GM10248 (cell line): ENCODE data around the gene RNASE8.

Experiments used
- CTCF ChIA-PET: fragments of 300-600 bp; sonication (Branson Sonifier 250); formaldehyde crosslinking; extraction: SDS; loops from one replicate; lab custom pipeline; 2021; ENCODE audit warnings: antibody characterized with exemption; lab: Yijun Ruan, JAX
- POLR2A ChIA-PET: fragments of 350-650 bp; sonication (Branson Sonifier 250); formaldehyde crosslinking; extraction: SDS; loops from one replicate; lab custom pipeline; 2020; ENCODE audit warnings: antibody characterized with exemption; lab: Yijun Ruan, JAX
- DNase-seq: peaks from one replicate; pipeline ENCODE4 v3.0.0; 2012; ENCODE audit errors: extremely low spot score
- TF ChIP-seq, protein P1 (sequence below): IDR thresholded peaks from 2 replicates; pipeline ENCODE4 v1.5.1; 2012; ENCODE audit warnings: mild to moderate bottlenecking, low read depth; ENCODE audit errors: extremely low read depth, missing control alignments, control extremely low read depth

RNASE8 gene

DNA sequence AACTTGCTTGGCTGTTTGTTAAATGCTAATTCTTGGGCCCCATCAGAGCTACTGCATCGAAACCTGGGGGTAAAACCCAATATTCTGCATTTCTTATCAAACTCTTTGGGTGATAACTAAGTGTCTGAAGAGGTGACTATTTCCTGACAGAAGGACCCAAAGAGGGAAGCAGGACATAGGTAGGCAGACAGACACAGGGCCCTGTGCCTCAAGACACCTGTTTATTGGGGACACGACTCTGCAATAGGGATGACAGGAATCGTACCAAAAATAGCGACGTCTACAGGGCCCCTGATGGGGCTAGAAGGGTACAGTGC, 32.2 kb downstream of the RNASE8 start:
- POLR2A ChIA-PET, result no interaction called here
- no peak for DNase-seq
- TF ChIP-seq, protein P1, sequence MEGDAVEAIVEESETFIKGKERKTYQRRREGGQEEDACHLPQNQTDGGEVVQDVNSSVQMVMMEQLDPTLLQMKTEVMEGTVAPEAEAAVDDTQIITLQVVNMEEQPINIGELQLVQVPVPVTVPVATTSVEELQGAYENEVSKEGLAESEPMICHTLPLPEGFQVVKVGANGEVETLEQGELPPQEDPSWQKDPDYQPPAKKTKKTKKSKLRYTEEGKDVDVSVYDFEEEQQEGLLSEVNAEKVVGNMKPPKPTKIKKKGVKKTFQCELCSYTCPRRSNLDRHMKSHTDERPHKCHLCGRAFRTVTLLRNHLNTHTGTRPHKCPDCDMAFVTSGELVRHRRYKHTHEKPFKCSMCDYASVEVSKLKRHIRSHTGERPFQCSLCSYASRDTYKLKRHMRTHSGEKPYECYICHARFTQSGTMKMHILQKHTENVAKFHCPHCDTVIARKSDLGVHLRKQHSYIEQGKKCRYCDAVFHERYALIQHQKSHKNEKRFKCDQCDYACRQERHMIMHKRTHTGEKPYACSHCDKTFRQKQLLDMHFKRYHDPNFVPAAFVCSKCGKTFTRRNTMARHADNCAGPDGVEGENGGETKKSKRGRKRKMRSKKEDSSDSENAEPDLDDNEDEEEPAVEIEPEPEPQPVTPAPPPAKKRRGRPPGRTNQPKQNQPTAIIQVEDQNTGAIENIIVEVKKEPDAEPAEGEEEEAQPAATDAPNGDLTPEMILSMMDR, result no peak
- CTCF ChIA-PET, result interaction anchor here (0.8 to 5.7 kb wide), 11 partner anchors 11 to 467 kb away, joined by 3 to 62 read pairs (median 6); partner anchors contain the start of genes ARHGEF40 and TMEM253

DNA sequence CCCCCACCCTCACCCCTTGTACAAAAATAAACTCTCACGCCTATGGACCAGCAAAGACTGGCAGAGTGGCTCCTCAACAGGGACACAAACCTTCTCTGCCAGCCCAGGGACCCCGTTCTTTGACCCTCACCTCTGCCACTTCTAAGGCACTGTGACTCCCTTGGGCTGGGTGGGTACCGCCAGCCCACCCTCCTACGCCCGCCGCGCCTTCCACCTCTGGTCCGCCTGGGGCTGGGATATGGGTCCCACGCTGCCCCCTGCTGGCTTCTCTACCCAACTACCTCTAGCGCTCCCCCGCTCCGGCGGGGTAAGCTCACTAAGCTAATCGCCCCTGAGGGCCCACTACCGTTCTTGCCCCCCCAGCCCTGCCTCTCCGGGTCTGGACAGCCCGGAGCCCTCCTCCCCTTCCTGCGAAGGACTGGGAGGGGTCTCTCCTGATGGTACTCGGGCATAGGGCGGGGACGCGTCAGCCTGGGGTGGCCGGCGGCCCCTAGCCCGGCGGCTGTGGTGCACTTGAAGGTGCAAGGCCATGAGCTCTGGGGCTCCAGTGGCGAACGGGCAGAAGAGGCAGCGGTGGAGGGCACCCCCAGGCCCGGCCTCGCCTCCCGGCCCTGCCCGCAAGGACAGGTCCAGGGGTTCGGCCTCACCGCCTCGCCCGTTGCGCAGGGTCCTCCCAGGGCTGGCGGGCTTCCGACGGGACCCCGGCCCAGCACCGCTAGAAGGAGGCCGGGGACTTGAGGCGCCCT, 32.7 kb downstream of the RNASE8 start:
- POLR2A ChIA-PET, result no interaction called here
- no peak for DNase-seq

DNA sequence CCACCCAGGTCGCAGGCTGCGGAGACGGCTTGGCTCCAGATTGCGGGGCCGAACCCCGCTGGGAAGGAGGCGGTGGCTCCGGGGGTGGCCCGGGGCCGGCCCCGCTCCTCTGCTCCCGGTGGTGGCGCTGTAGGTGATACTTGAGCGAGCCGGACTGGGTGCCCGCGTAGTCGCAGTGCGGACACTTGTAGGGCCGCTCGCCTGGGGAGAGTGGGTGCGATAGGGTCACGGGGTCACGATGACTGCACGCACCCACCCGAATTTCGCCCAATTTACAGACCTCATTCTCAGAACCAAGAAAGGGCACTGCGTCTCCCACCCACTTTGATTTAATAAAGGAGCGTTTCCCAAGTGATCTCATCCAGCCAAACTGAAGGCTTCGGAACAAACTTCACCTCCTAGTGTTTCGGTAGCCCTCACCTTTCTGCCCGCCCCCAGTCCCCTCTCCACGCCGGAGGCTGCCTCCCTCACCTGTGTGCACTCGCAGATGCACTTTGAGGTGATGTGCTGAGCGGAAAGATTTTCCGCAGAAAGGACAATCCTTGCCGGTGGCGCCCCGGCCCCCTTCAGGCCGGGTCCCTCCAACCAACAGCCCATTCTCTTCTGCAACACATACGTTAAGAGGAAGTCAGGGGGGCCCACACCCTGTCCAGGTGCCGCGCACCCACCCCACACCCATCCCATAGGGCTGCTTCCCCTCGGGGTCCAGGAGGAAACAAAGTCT, 33.5 kb downstream of the RNASE8 start:
- TF ChIP-seq, protein P1, result no peak
- DNase-seq, result no peak
- ChIA-PET POLR2A (no interaction called here), CTCF (interaction anchor here (0.8 to 7.8 kb wide), 20 partner anchors 9 to 436 kb away, joined by 3 to 228 read pairs (median 11); partner anchors contain the start of genes ARHGEF40, RNASE8 and TMEM253)

More for the DNA sequence above, 32.7 kb downstream of the RNASE8 start:
- TF ChIP-seq, protein P1, result peak; percentile 38
- CTCF ChIA-PET, result interaction anchor here (0.8 to 5.7 kb wide), 9 partner anchors 10 to 79 kb away, joined by 3 to 62 read pairs (median 7); partner anchors contain the start of genes ARHGEF40 and TMEM253

DNA sequence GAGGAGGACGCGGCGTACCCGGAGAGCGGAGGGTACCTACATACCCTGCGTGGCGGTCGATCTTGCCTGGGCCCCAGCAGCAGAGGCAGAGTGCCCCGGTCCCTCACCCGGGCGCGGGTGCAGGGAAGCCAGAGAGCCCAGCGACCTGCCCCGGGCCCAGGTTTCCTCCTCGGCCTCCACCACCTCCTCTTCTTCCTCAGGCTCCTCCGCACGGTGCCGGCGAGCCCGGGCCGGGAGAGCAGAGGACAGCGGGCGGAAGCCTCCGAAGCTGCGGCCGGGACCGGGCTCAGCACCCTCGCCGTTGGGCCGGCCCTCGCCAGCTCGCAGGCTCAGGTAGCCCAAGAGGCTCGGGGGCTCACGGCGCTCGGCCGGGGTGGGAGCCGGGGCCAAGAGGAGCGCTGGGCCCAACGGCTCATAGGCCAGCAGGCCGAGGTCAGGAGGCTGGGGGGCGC, 34.2 kb downstream of the RNASE8 start:
- ChIA-PET CTCF (interaction anchor here (0.7 to 7.8 kb wide), 33 partner anchors 12 to 435 kb away, joined by 3 to 228 read pairs (median 7); partner anchors contain the start of genes ARHGEF40, EDDM3A, RNASE8 and TMEM253), POLR2A (interaction anchor here (0.6 kb wide), 1 partner anchor 12 kb away, joined by 3 read pairs; no protein-coding TSS in a partner anchor)
- no peak for DNase-seq
- TF ChIP-seq, protein P1, result no peak

DNA sequence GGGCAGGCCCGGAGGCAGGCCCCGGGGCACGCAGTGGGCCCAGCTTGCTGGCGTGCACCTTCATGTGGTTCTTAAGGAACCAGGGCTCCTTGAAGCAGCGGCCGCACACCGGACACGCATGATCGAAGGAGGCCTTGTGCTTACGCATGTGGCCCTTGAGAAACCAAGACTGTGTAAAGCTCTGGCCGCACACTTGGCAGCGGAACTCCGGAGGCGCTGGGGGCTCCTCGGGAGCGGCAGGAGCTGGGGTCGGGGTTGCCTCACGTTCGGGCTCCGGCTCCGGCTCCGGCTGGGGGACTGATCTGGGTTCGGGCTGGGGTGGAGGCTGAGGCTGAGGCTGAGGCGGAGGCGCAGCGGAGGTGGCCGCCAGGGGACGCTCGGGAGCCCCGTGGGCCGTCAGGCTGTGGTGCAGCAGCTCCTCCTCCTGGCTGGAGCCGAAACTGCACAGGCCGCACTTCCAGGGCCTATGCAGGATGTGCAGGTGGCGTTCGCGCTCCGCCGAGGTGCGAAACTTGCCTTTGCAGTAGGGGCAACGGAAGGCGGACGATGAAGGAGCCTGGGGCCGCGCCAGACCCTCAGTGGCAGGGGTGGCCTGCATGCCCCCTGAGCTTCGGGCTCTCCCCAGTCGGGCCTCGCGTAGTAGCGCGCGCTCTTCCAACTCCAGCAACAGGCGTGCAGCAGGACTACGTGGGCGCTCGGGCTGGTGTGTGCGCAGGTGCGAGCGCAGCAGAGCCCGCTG, 34.8 kb downstream of the RNASE8 start:
- POLR2A ChIA-PET, result interaction anchor here (0.6 kb wide), 1 partner anchor 12 kb away, joined by 3 read pairs; no protein-coding TSS in a partner anchor
- TF ChIP-seq, protein P1, result peak; percentile 100
- CTCF ChIA-PET, result interaction anchor here (0.7 to 7.8 kb wide), 34 partner anchors 12 to 435 kb away, joined by 3 to 228 read pairs (median 6); partner anchors contain the start of genes ARHGEF40, EDDM3A, RNASE8 and TMEM253
- peak; percentile 92 for DNase-seq

DNA sequence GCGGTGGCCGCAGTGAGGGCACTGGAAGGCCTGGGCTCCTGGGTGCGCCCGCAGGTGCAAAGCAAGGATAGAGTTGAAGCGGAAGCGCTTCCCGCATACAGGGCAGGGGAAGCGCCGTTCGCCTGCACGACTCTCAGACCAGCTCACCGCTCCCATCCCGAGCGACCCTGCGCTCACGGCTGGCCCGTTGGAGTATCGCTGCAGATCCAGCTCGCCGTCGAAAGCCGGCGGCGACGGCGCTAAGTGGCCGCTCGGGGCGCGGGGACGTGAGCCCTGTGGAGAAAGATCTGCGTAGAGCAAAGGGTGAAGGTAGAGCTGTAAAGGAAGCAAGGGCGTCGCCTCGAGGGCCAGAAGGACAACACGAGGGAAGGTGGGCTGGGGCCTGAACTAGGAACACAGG, 35.4 kb downstream of the RNASE8 start:
- DNase-seq, result no peak
- CTCF ChIA-PET, result interaction anchor here (0.8 to 7.8 kb wide), 31 partner anchors 13 to 434 kb away, joined by 3 to 228 read pairs (median 8); partner anchors contain the start of genes ARHGEF40, EDDM3A, RNASE8 and TMEM253
- POLR2A ChIA-PET, result no interaction called here
- TF ChIP-seq, protein P1, result no peak
